Psoas muscle (tissue), 8 donors: ENCODE results near the gene FRYL. TPM values are rescaled to one million over a fixed set of nuclear protein-coding genes. Genes with fewer than 3 reads are reported as not detected.

ENCODE experiments used
- ATAC-seq, 4 donors: fragments of 200-7000 bp; cut with Tn5 transposase; one replicate each; pipeline ENCODE4 v1.9.1; 2020; ENCODE audit warnings: moderate library complexity in 3 of 4, mild to moderate bottlenecking in 2 of 4
- DNase-seq, 2 donors: peaks; one replicate each; pipeline ENCODE4 v3.0.0-alpha.2; 2020
- H3K27ac ChIP-seq: fragments of 200-600 bp; one replicate; pipeline ENCODE4 v1.8.0; 2022
- H3K27me3 ChIP-seq, 3 donors: fragments of 200-600 bp in 1 of 3; one replicate each; pipeline versions ENCODE4 v1.6.1 to v1.8.0; 2013 to 2022; ENCODE audit warnings: low read length in 2 of 3, mild to moderate bottlenecking in 2 of 3, moderate library complexity in 1 of 3; ENCODE audit not compliant: insufficient read depth in 3 of 3
- H3K36me3 ChIP-seq, 2 donors: fragments of 200-600 bp in 1 of 2; one replicate each; pipeline versions ENCODE4 v1.6.1 to v1.8.0; 2013 to 2022; ENCODE audit warnings: low read depth in 1 of 2, mild to moderate bottlenecking in 1 of 2, moderate library complexity in 1 of 2; ENCODE audit not compliant: insufficient read depth in 1 of 2
- H3K4me1 ChIP-seq: fragments of 200-600 bp; one replicate; pipeline ENCODE4 v1.8.0; 2022
- H3K4me3 ChIP-seq: fragments of 200-600 bp; one replicate; pipeline ENCODE4 v1.8.0; 2022; ENCODE audit warnings: mild to moderate bottlenecking
- H3K9me3 ChIP-seq: fragments of 200-600 bp; one replicate; pipeline ENCODE4 v1.8.0; 2022
- CTCF ChIP-seq: fragments of 200-600 bp; IDR thresholded peaks from one replicate; pipeline ENCODE4 v1.8.0; 2022; ENCODE audit warnings: antibody characterized with exemption
- WGBS, 3 donors: extraction: QIAGEN DNeasy Blood & Tissue Kit; methylation state at CpG; one replicate each; pipeline versions ENCODE4 v1.1.6 to v1.1.7; 2013; 5-methylcytosine and 5-hydroxymethylcytosine counted together
- intact Hi-C, 2 donors: fragments of 100-400 bp; cut with DNase I; formaldehyde crosslinking; loops; one replicate each; pipeline versions ENCODE4 v1.11.0 to v1.14.2; 2022
- polyA plus RNA-seq, 3 donors: library from polyadenylated mRNA; stranded (reverse); fragments of 200-250 nt; gene quantifications; one replicate each; pipeline ENCODE4 v1.2.3, GENCODE V29; 2013
- total RNA-seq, 4 donors: library from RNA; stranded (reverse); fragmentation: NEBNext Ultra II Directional in 2 of 4; extraction: Animal tissue kit (Norgen Biotek cat#: 25700) in 2 of 4; gene quantifications; one replicate each; pipeline versions ENCODE4 v1.2.1 to v1.2.4, GENCODE V29; 2021 to 2023
- donor health status: healthy with polysubstance abuse.
- donor health status: DM: no; HTN: no; CAD: no; lungs with moderate emphysema.
- donor health status: Bipolar disorder and iron deficiency.
- donor health status: healthy.
- donor health status: DM: yes; HTN: yes; CAD: no.
- donor health status: DM: no; HTN: no; CAD: no.
- donor health status: DM: no; HTN: no; CAD: no.
- donor health status: DM: yes; HTN: yes; CAD: no.

The FRYL gene
- total and polyA plus RNA-seq, 7 donors = 4.8 to 21.7 (median 15.0) TPM

DNA sequence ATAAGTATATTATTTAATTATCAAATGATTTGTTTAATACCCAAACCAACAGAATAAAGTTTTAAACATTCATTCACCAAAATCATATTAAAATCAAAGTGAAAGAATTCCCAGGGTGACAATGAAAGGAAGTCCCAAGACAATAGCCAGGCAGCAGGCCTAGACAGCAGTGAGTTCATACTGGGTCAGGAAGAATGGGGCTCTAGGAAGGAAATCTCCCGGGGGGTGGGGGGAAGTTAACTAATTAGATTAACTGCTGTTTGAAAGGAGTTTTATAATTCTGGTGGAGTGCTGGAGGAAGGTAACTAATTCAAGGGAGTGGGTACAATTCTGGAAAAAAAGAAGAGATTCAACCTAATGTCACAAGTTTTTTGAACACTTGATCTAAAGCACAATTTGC lies 185.9 kb downstream of the FRYL start:
- Histone ChIP-seq H3K27ac (no peak overlapping the region), H3K4me3 (no peak overlapping the region), H3K27me3 (no peaks in the 10 kb centered on the region), H3K36me3 (peaks cover 0 to 54% of the 10 kb centered on the region in 2 donors), H3K9me3 (no peaks in the 10 kb centered on the region), H3K4me1 (peaks cover 6% of the 10 kb centered on the region)
- 5 to 20% (median 17%) methylated on average over 1 of the region's 1 CpG for WGBS, 3 donors
- DNase-seq (no peak), ATAC-seq (no peak)
- intact Hi-C loops = no loop called here
- TF ChIP-seq CTCF = no peak

DNA sequence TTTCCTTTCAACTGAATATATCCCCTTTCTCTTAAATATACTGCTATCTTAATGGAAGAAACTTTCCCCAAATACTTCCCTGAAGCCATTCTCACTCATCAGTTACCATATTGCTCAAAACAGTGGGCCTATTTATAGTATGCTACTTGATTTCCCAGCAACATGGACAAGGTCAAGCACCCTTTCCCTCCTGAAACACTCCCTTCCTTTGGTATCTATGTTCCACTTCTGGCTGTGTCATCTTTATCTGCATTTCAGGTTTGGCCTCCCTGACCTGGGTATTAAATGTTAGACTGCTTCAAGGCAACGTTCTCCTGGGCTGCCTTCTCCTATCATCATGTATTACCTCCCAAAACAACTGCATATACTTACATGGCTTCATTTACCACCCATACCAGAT lies 188.7 kb downstream of the FRYL start:
- Histone ChIP-seq H3K27ac (no peak overlapping the region), H3K4me1 (peaks cover 6% of the 10 kb centered on the region), H3K4me3 (no peak overlapping the region), H3K36me3 (peaks cover 0 to 66% of the 10 kb centered on the region in 2 donors), H3K9me3 (no peaks in the 10 kb centered on the region), H3K27me3 (no peaks in the 10 kb centered on the region)
- no peak for DNase-seq
- ATAC-seq = peak; percentile 39 to 65 (median 47)
- TF ChIP-seq CTCF = no peak
- WGBS, 3 donors = 44 to 76% (median 54%) methylated on average over 1 of the region's 1 CpG
- intact Hi-C loops = no loop called here

GRCh38 chr4:48590884-48591283 lies 189.2 kb downstream of the FRYL start:
- TF ChIP-seq CTCF = no peak
- ATAC-seq (no peak), DNase-seq (no peak)
- peaks cover 6% of the 10 kb centered on the region for H3K4me1 ChIP-seq
- no peaks in the 10 kb centered on the region for H3K9me3 ChIP-seq
- 86 to 89% (median 89%) methylated on average over 2 of the region's 2 CpGs for WGBS, 3 donors
- no peaks in the 10 kb centered on the region for H3K27me3 ChIP-seq
- peaks cover 0 to 70% of the 10 kb centered on the region in 2 donors for H3K36me3 ChIP-seq
- H3K27ac ChIP-seq = no peak overlapping the region
- intact Hi-C loops = no loop called here
- no peak overlapping the region for H3K4me3 ChIP-seq

DNA sequence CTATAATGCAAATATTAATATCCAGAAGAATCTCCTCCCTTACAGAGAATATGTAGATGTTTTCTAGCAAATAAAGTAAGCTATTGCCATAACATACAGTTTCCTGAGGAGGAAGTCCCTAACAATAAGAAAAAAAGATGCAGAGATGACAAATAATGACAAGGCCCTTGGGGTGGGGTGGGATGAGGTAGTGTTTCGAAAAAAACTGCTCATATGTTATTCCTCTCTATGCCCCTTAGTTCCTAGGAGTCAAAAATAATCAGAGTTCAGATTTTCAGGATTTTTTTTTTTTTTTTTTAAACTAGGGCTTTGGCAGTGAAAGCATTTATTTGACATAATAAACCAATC lies 191.0 kb downstream of the FRYL start:
- TF ChIP-seq CTCF = no peak
- DNase-seq = no peak
- intact Hi-C loops = loop anchor here (10.0 kb wide), 2 partner anchors 86 to 266 kb away; no protein-coding TSS in a partner anchor
- Histone ChIP-seq H3K9me3 (no peaks in the 10 kb centered on the region), H3K4me3 (no peak overlapping the region), H3K36me3 (peaks cover 0 to 70% of the 10 kb centered on the region in 2 donors), H3K4me1 (peaks cover 6% of the 10 kb centered on the region), H3K27me3 (no peaks in the 10 kb centered on the region), H3K27ac (no peak overlapping the region)
- 81 to 90% (median 82%) methylated on average over 1 of the region's 1 CpG for WGBS, 3 donors
- ATAC-seq = no peak
